ENCODE results near the gene CIAO3. TPM values are rescaled to one million over a fixed set of nuclear protein-coding genes. Genes with fewer than 3 reads are reported as not detected.
A peak's percentile ranks its signal among the peaks of the same experiment; 100 is the strongest.

The CIAO3 gene
- total RNA-seq, 1 experiment from 2014 or later = 31.1 TPM

- Mint-ChIP-seq H3K9me3 (ENCODE audit: unreplicated experiment) (no peaks in the 10 kb centered on the region), H3K27ac (ENCODE audit: low read depth, unreplicated experiment) (no peak overlapping the region), H3K27me3 (ENCODE audit: insufficient read depth, unreplicated experiment) (no peaks in the 10 kb centered on the region), H3K36me3 (ENCODE audit: insufficient read depth, unreplicated experiment) (peaks cover 37% of the 10 kb centered on the region), H3K4me3 (ENCODE audit: unreplicated experiment) (peak overlapping the region; percentile 65), H3K4me1 (ENCODE audit: insufficient read depth, unreplicated experiment) (no peaks in the 10 kb centered on the region)
- BruUV-seq (replicated peaks) = no TSS peak
- no peak for TF ChIP-seq CTCF (IDR thresholded peaks at IDR 0.05; ENCODE audit: unreplicated experiment)
- ChIA-PET CTCF (interaction anchor here (0.6 to 2.3 kb wide), 9 partner anchors 10 to 377 kb away, joined by 3 to 9 read pairs (median 3); no protein-coding TSS in a partner anchor), POLR2A (interaction anchor here (0.5 to 9.6 kb wide), 14 partner anchors 12 to 89 kb away, joined by 3 to 124 read pairs (median 4); partner anchors contain the start of genes CIAO3, METRN, METTL26 and MSLN)
- intact Hi-C loops (cut with micrococcal nuclease) = loop anchor here (5.0 kb wide), 1 partner anchor 62 kb away; the partner anchor contains the start of genes CHTF18 and RPUSD1
- DNase-seq (ENCODE audit: unreplicated experiment) = no peak
Measured at GRCh38 chr16:725463-726187, 15.2 kb downstream of the CIAO3 start.

- H3K27ac Mint-ChIP-seq (ENCODE audit: low read depth, unreplicated experiment) = no peak overlapping the region
- H3K4me1 Mint-ChIP-seq (ENCODE audit: insufficient read depth, unreplicated experiment) = no peaks in the 10 kb centered on the region
- no peak for TF ChIP-seq CTCF (IDR thresholded peaks at IDR 0.05; ENCODE audit: unreplicated experiment)
- no TSS peak for BruUV-seq (replicated peaks)
- H3K36me3 Mint-ChIP-seq (ENCODE audit: insufficient read depth, unreplicated experiment) = peaks cover 38% of the 10 kb centered on the region
- no peak for DNase-seq (ENCODE audit: unreplicated experiment)
- H3K9me3 Mint-ChIP-seq (ENCODE audit: unreplicated experiment) = no peaks in the 10 kb centered on the region
- CTCF ChIA-PET = interaction anchor here (0.8 to 2.3 kb wide), 4 partner anchors 13 to 378 kb away, joined by 3 to 9 read pairs (median 5); no protein-coding TSS in a partner anchor
- intact Hi-C loops (cut with micrococcal nuclease) = loop anchor here (5.0 kb wide), 1 partner anchor 62 kb away; the partner anchor contains the start of genes CHTF18 and RPUSD1
- POLR2A ChIA-PET = interaction anchor here (1.2 to 9.6 kb wide), 7 partner anchors 11 to 89 kb away, joined by 3 to 124 read pairs (median 6); partner anchors contain the start of genes CIAO3, METRN, METTL26 and STUB1
- no peak overlapping the region for H3K4me3 Mint-ChIP-seq (ENCODE audit: unreplicated experiment)
- no peaks in the 10 kb centered on the region for H3K27me3 Mint-ChIP-seq (ENCODE audit: insufficient read depth, unreplicated experiment)
Measured at GRCh38 chr16:725041-725376, 15.8 kb downstream of the CIAO3 start.

GRCh38 chr16:724188-725040, 16.4 kb downstream of the CIAO3 start:
- intact Hi-C loops (cut with micrococcal nuclease) = loop anchor here (5.0 kb wide), 1 partner anchor 63 kb away; the partner anchor contains the start of genes CHTF18 and RPUSD1
- H3K4me1 Mint-ChIP-seq (ENCODE audit: insufficient read depth, unreplicated experiment) = no peaks in the 10 kb centered on the region
- H3K36me3 Mint-ChIP-seq (ENCODE audit: insufficient read depth, unreplicated experiment) = peaks cover 38% of the 10 kb centered on the region
- POLR2A ChIA-PET = interaction anchor here (0.6 to 9.6 kb wide), 9 partner anchors 11 to 656 kb away, joined by 3 to 124 read pairs (median 6); partner anchors contain the start of genes CIAO3, METRN, METTL26 and STUB1
- no TSS peak for BruUV-seq (replicated peaks)
- H3K27ac Mint-ChIP-seq (ENCODE audit: low read depth, unreplicated experiment) = no peak overlapping the region
- DNase-seq (ENCODE audit: unreplicated experiment) = no peak
- TF ChIP-seq CTCF (IDR thresholded peaks at IDR 0.05; ENCODE audit: unreplicated experiment) = no peak
- H3K27me3 Mint-ChIP-seq (ENCODE audit: insufficient read depth, unreplicated experiment) = no peaks in the 10 kb centered on the region
- CTCF ChIA-PET = interaction anchor here (0.7 to 2.3 kb wide), 4 partner anchors 12 to 60 kb away, joined by 3 to 9 read pairs (median 5); no protein-coding TSS in a partner anchor
- no peaks in the 10 kb centered on the region for H3K9me3 Mint-ChIP-seq (ENCODE audit: unreplicated experiment)
- no peak overlapping the region for H3K4me3 Mint-ChIP-seq (ENCODE audit: unreplicated experiment)

All from MCF 10A (cell line).